K562 (cell line): ENCODE results near the gene ITLN1. TPM values are rescaled to one million over a fixed set of nuclear protein-coding genes. Genes with fewer than 3 reads are reported as not detected.
A peak's percentile ranks its signal among the peaks of the same experiment; 100 is the strongest.

Experiments
- ATAC-seq: fragments of 200-7000 bp; cut with Tn5 transposase; 3 replicates; pipeline ENCODE4 v1.9.1; 2020; ENCODE audit warnings: moderate library complexity
- BruUV-seq: library from RNA; stranded (reverse); fragments of 400-500 nt; replicated peaks from 2 replicates; lab custom pipeline; 2021; lab: Mats Ljungman, UMichigan
- CTCF ChIA-PET: fragments of 300-600 bp; formaldehyde crosslinking; extraction: SDS; loops from one replicate; lab custom pipeline; 2021; ENCODE audit warnings: low intra/inter-chr PET ratio; lab: Yijun Ruan, JAX
- POLR2A ChIA-PET: fragments of 300-600, 350-650 bp; sonication (Branson Sonifier 250); formaldehyde crosslinking; extraction: SDS; loops from one replicate; lab custom pipeline; 2021; ENCODE audit warnings: antibody characterized with exemption, inconsistent platforms; lab: Yijun Ruan, JAX
- DNase-seq, 4 experiments: peaks; one replicate each; pipeline versions ENCODE4 v3.0.0 to v3.0.0-alpha.2; 2011 to 2018; ENCODE audit warnings: low spot score in 3 of 4, mixed read lengths in 3 of 4; ENCODE audit errors: extremely low read depth in 1 of 4
- FAIRE-seq: peaks from 2 replicates; lab custom pipeline; 2011; peaks lifted over from hg19 to GRCh38; lab: Jason Lieb, UNC
- H2AFZ ChIP-seq: 2 replicates; pipeline ENCODE4 v1.6.0; 2011; ENCODE audit warnings: low read depth, low read length, control low read depth, inconsistent platforms
- H3K27ac ChIP-seq: fragments of 200-600 bp; 3 replicates; pipeline ENCODE4 v1.8.0; 2011; ENCODE audit warnings: low read depth, mild to moderate bottlenecking, control low read depth, inconsistent platforms, low read length, moderate library complexity, mixed read lengths; ENCODE audit errors: extremely low read depth
- H3K27me3 ChIP-seq, 2 experiments: fragments of 300-600 bp in 1 of 2; 2 replicates in 1 of 2; 3 replicates in 1 of 2; pipeline versions ENCODE4 v1.6.0 to v1.8.0; 2011; ENCODE audit warnings: inconsistent platforms in 2 of 2, low read length in 2 of 2, mild to moderate bottlenecking in 1 of 2, mixed read lengths in 1 of 2, moderate library complexity in 1 of 2; ENCODE audit not compliant: control insufficient read depth in 2 of 2, insufficient read depth in 2 of 2
- H3K36me3 ChIP-seq: fragments of 300-600 bp; 3 replicates; pipeline ENCODE4 v1.8.0; 2011; ENCODE audit warnings: mild to moderate bottlenecking, low read length, inconsistent platforms; ENCODE audit not compliant: control insufficient read depth, insufficient read depth
- H3K4me1 ChIP-seq, 2 experiments: fragments of 200-600 bp in 1 of 2; replicated peaks in 1 of 2; 2 replicates in 1 of 2; 3 replicates in 1 of 2; pipeline versions ENCODE4 v1.5.1 to v1.8.0; 2011; ENCODE audit warnings: inconsistent platforms in 2 of 2, low read length in 2 of 2, mild to moderate bottlenecking in 1 of 2, mixed read lengths in 1 of 2, moderate library complexity in 1 of 2; ENCODE audit not compliant: control insufficient read depth in 2 of 2, insufficient read depth in 2 of 2
- H3K4me2 ChIP-seq: 2 replicates; pipeline ENCODE4 v1.6.1; 2011; ENCODE audit warnings: low read length, control low read depth, inconsistent platforms, mixed read lengths; ENCODE audit not compliant: insufficient read depth
- H3K4me3 ChIP-seq: fragments of 200-600 bp; sonication (generic), shearing (Covaris generic); 2 replicates; pipeline ENCODE4 v1.5.1; 2016; ENCODE audit warnings: control low read depth, inconsistent platforms
- H3K79me2 ChIP-seq: fragments of 200-600 bp; 3 replicates; pipeline ENCODE4 v1.8.0; 2011; ENCODE audit warnings: low read length, inconsistent platforms; ENCODE audit not compliant: control insufficient read depth, insufficient read depth
- H3K9ac ChIP-seq, 2 experiments: 2 replicates each; pipeline versions ENCODE4 v1.6.0 to v1.6.1; 2011; ENCODE audit warnings: low read depth in 2 of 2, low read length in 2 of 2, control low read depth in 1 of 2, inconsistent platforms in 1 of 2, mild to moderate bottlenecking in 1 of 2, mixed read lengths in 1 of 2; ENCODE audit not compliant: insufficient read depth in 1 of 2
- H3K9me1 ChIP-seq: one replicate; pipeline ENCODE4 v1.6.0; 2011; ENCODE audit warnings: inconsistent platforms, mild to moderate bottlenecking, low read length, moderate library complexity; ENCODE audit not compliant: control insufficient read depth, insufficient read depth
- H3K9me3 ChIP-seq: replicated peaks from 2 replicates; pipeline ENCODE4 v1.5.1; 2011; ENCODE audit warnings: low read depth, low read length, inconsistent platforms; ENCODE audit not compliant: control insufficient read depth, insufficient read depth
- H4K20me1 ChIP-seq: replicated peaks from 2 replicates; pipeline ENCODE4 v1.6.1; 2011; ENCODE audit warnings: low read length, inconsistent platforms, mixed read lengths; ENCODE audit not compliant: control insufficient read depth, insufficient read depth
- ADNP ChIP-seq: fragments of 200-800 bp; sonication (Bioruptor generic); IDR thresholded peaks from 2 replicates; pipeline ENCODE4 v1.6.1; 2016; ENCODE audit warnings: missing genetic modification characterization, missing compliant biosample characterization
- CEBPG ChIP-seq, 3 experiments: fragments of 200-800 bp in 1 of 3; sonication (Bioruptor generic) in 1 of 3; sonication (generic) in 1 of 3; formaldehyde crosslinking in 1 of 3; IDR thresholded peaks in 2 of 3; conservative IDR thresholded peaks in 1 of 3; 2 replicates each; pipeline versions ENCODE4 v1.6.1 to v1.8.0; 2016 to 2022; ENCODE audit warnings: missing compliant biosample characterization in 2 of 3, missing genetic modification characterization in 2 of 3, mild to moderate bottlenecking in 1 of 3, missing genetic modification reagents in 1 of 3
- ELF4 ChIP-seq: fragments of 450-650 bp; formaldehyde crosslinking; IDR thresholded peaks from 2 replicates; pipeline ENCODE4 v1.4.0; 2022; ENCODE audit warnings: missing genetic modification characterization
- TOE1 ChIP-seq, 2 experiments: fragments of 450-650 bp in 1 of 2; sonication (generic) in 1 of 2; formaldehyde crosslinking in 1 of 2; IDR thresholded peaks; 2 replicates each; pipeline versions ENCODE4 v1.7.1 to v1.8.0; 2016 to 2022; ENCODE audit warnings: borderline replicate concordance in 2 of 2, mild to moderate bottlenecking in 2 of 2, antibody characterized with exemption in 1 of 2, inconsistent platforms in 1 of 2, low read depth in 1 of 2, missing genetic modification reagents in 1 of 2, moderate library complexity in 1 of 2
- WGBS: fragments of 100-300 bp; shearing (Covaris generic); methylation state at CpG from one replicate; pipeline ENCODE4 v1.1.6; 2016; ENCODE audit warnings: low coverage, mixed read lengths; ENCODE audit not compliant: insufficient coverage; ENCODE audit errors: missing lambda C conversion rate; 5-methylcytosine and 5-hydroxymethylcytosine counted together
- in situ Hi-C: fragments of 300-500 bp; cut with MboI; formaldehyde crosslinking; loops from 4 replicates; pipeline ENCODE4 v1.15.0; 2018; ENCODE audit warnings: inconsistent platforms, mixed read lengths
- intact Hi-C: fragments of 100-400 bp; cut with micrococcal nuclease; formaldehyde crosslinking; loops from 2 replicates; pipeline ENCODE4 v1.14.2; 2022
- polyA plus RNA-seq, 8 experiments: library from polyadenylated mRNA; depleted of rRNA in 4 of 8; stranded (reverse) in 5 of 8; unstranded in 3 of 8; fragments of >200 nt; fragmentation: Nextera tagmentation in 2 of 8; fragmentation: Illumina TruSeq in 1 of 8; extraction: Ambion mirVana in 2 of 8; extraction: Trizol in 1 of 8; gene quantifications; 2 replicates each; pipeline versions ENCODE4 v1.2.1 to v1.2.3, GENCODE V29; 2011 to 2014; ENCODE audit warnings: inconsistent platforms in 1 of 8, missing spikeins in 1 of 8
- total RNA-seq, 7 experiments: library from RNA; depleted of rRNA in 6 of 7; stranded (reverse); fragments of >200 nt in 6 of 7; fragmentation: Illumina TruSeq in 2 of 7; extraction: Trizol in 2 of 7; gene quantifications; 2 replicates each; pipeline versions ENCODE4 v1.2.1 to v1.2.3, GENCODE V29; 2011 to 2021; ENCODE audit warnings: low replicate concordance in 1 of 7

ITLN1 gene
- total and polyA plus RNA-seq, 9 of the 15 experiments (the other 6 are each of a cell fraction or from before 2014, with no cell fraction given) = not detected

- Histone ChIP-seq H2AFZ (no peak overlapping the region), H3K27me3 (peaks cover 4 to 27% of the 10 kb centered on the region in 2 experiments; a peak in 4 of 5 replicates), H3K27ac (no peak overlapping the region), H3K9me3 (no peaks in the 10 kb centered on the region), H3K9ac (no peak overlapping the region), H3K4me1 (no peaks in the 10 kb centered on the region), H4K20me1 (0 out of 2 replicates have a peak, but pooled peaks cover 2% of the 10 kb centered on the region), H3K9me1 (no peaks in the 10 kb centered on the region), H3K4me3 (no peak overlapping the region), H3K4me2 (no peak overlapping the region), H3K79me2 (no peaks in the 10 kb centered on the region), H3K36me3 (no peaks in the 10 kb centered on the region)
- TF ChIP-seq ELF4 (CRISPR knock-in tag) (no peak), TOE1 (IDR thresholded peaks at IDR 0.05; ENCODE audit: borderline replicate concordance) (no peak), TOE1 (CRISPR knock-in tag; IDR thresholded peaks at IDR 0.05; ENCODE audit: borderline replicate concordance, low read depth) (no peak)
- no TSS peak for BruUV-seq
- intact Hi-C loops = no loop called here
- FAIRE-seq (no peak), DNase-seq (no peak), ATAC-seq (no peak)
- ChIA-PET POLR2A (no interaction called here), CTCF (no interaction called here)
- 2% methylated on average over 5 of the region's 5 CpGs for WGBS
- in situ Hi-C loops = no loop called here
Observed at GRCh38 chr1:160860840-160861505, 24.0 kb downstream of the ITLN1 start.

- Histone ChIP-seq H3K36me3 (no peaks in the 10 kb centered on the region), H3K9ac (no peak overlapping the region), H3K9me3 (no peaks in the 10 kb centered on the region), H3K27me3 (peaks cover 4 to 36% of the 10 kb centered on the region in 2 experiments; a peak in 3 of 5 replicates), H3K4me1 (no peaks in the 10 kb centered on the region), H3K4me3 (no peak overlapping the region), H3K79me2 (no peaks in the 10 kb centered on the region), H2AFZ (no peak overlapping the region), H4K20me1 (0 out of 2 replicates have a peak, but pooled peaks cover 2% of the 10 kb centered on the region), H3K4me2 (no peak overlapping the region), H3K27ac (no peak overlapping the region), H3K9me1 (no peaks in the 10 kb centered on the region)
- TF ChIP-seq ADNP (tag) (no peak), CEBPG (CRISPR knock-in tag; IDR thresholded peaks at IDR 0.05) (no peak), CEBPG (tag; conservative IDR thresholded peaks at IDR 0.05 in 1 of 2, IDR thresholded peaks at IDR 0.05 in 1 of 2) (0 out of 4 replicates have a peak, but pooled peaks of 1 of the 2 experiments have one; percentile 13)
- BruUV-seq = no TSS peak
- intact Hi-C loops = no loop called here
- in situ Hi-C loops = no loop called here
- DNase-seq (no peak), ATAC-seq (no peak), FAIRE-seq (no peak)
- POLR2A ChIA-PET = no interaction called here
- 11% methylated on average over 5 of the region's 5 CpGs for WGBS
- CTCF ChIA-PET = no interaction called here
Observed at GRCh38 chr1:160859166-160859565, 25.8 kb downstream of the ITLN1 start.
